ENCODE measurements around the gene ERVW-1.

ERVW-1 gene

DNA sequence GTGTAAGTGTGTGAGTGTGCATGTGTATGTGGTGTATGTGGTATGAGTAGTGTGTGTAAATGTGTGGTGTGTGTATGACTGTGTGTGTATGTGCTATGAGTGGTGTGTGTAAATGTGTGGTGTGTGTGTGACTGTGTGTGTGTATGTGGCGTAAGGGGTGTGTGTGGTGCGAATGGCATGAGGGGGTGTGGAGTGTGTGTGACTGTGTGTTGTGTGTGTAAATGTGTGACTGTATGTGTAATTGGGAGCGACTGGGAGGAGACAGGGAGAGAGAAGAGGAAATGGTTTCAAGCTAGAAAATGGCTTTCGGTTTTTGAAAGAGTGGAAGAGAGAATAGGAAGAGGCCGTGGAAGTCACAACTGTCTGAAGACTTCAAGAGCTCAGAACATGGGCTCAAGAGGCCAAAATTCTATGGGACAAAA is 54.0 kb downstream of the ERVW-1 start:
- no peak overlapping the region for H3K27ac ChIP-seq (ENCODE audit: low read length)
- peak overlapping the region in 1 of 2 donors; percentile 81 for H3K4me3 ChIP-seq (ENCODE audit: low read depth in 1 of 2, low read length in 2 of 2)
- no peaks in the 10 kb centered on the region for H3K4me1 ChIP-seq (ENCODE audit: control insufficient read depth in 1 of 2, insufficient read depth in 2 of 2, low read length in 2 of 2)
- H3K27me3 ChIP-seq (ENCODE audit: low read depth, low read length) = no peaks in the 10 kb centered on the region
- no peaks in the 10 kb centered on the region for H3K9me3 ChIP-seq (ENCODE audit: control insufficient read depth in 1 of 2, low read length in 2 of 2)
- no peaks in the 10 kb centered on the region for H3K36me3 ChIP-seq (ENCODE audit: control insufficient read depth in 1 of 2, insufficient read depth in 2 of 2, low read length in 2 of 2)

DNA sequence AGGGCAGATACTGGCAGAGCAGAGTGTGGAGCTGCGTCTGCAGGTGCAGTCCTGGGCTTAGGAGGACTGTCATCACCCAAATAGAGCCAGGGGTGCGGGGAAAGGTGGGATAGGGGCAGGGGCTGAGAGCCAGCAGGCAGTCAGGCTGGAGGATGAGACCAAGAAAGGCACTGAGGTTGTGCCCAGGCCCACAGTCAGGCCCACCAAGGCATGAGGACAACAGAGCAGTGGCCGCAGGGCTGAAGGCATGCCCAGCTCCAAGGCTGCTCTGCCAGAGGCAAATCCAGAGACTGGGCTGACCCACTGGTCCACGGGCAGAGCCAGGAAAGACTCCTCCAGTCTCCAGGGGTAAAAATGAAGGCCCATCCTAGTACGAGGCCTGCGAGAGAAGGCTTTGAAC is 54.8 kb downstream of the ERVW-1 start:
- Histone ChIP-seq H3K27ac (ENCODE audit: low read length) (no peak overlapping the region), H3K36me3 (ENCODE audit: control insufficient read depth in 1 of 2, insufficient read depth in 2 of 2, low read length in 2 of 2) (no peaks in the 10 kb centered on the region), H3K9me3 (ENCODE audit: control insufficient read depth in 1 of 2, low read length in 2 of 2) (no peaks in the 10 kb centered on the region), H3K4me1 (ENCODE audit: control insufficient read depth in 1 of 2, insufficient read depth in 2 of 2, low read length in 2 of 2) (no peaks in the 10 kb centered on the region), H3K4me3 (ENCODE audit: low read depth in 1 of 2, low read length in 2 of 2) (no peak overlapping the region), H3K27me3 (ENCODE audit: low read depth, low read length) (no peaks in the 10 kb centered on the region)

- Histone ChIP-seq H3K27me3 (ENCODE audit: low read depth, low read length) (no peaks in the 10 kb centered on the region), H3K4me3 (ENCODE audit: low read depth in 1 of 2, low read length in 2 of 2) (no peak overlapping the region), H3K4me1 (ENCODE audit: control insufficient read depth in 1 of 2, insufficient read depth in 2 of 2, low read length in 2 of 2) (no peaks in the 10 kb centered on the region), H3K27ac (ENCODE audit: low read length) (no peak overlapping the region), H3K36me3 (ENCODE audit: control insufficient read depth in 1 of 2, insufficient read depth in 2 of 2, low read length in 2 of 2) (no peaks in the 10 kb centered on the region), H3K9me3 (ENCODE audit: control insufficient read depth in 1 of 2, low read length in 2 of 2) (no peaks in the 10 kb centered on the region)
These were observed 55.9 kb downstream of the ERVW-1 start for GRCh38 chr7:92421676-92422435.
